Raji (cell line): Measurements from ENCODE around the gene RSPH6A.

Experiments
- POLR2A ChIP-seq: IDR thresholded peaks from 2 replicates; pipeline ENCODE4 v1.6.1; 2011; ENCODE audit warnings: low read depth, low read length, control low read depth; ENCODE audit not compliant: insufficient read depth

The RSPH6A gene

GRCh38 chr19:45752639-45753038, 62.5 kb downstream of the RSPH6A start:
- no peak for TF ChIP-seq POLR2A

- no peak for TF ChIP-seq POLR2A
Measured at GRCh38 chr19:45747513-45747912, 67.6 kb downstream of the RSPH6A start.

GRCh38 chr19:45746866-45747265, 68.2 kb downstream of the RSPH6A start:
- no peak for TF ChIP-seq POLR2A
